ENCODE results near the gene KRTAP12-4.

Gene KRTAP12-4

GRCh38 chr21:44653656-44654575 lies 543 bp downstream of the KRTAP12-4 start:
- H3K79me2 ChIP-seq (ENCODE audit: low read length) = no peaks in the 10 kb centered on the region
- H3K27me3 ChIP-seq (ENCODE audit: low read depth, low read length) = no peaks in the 10 kb centered on the region
- TF ChIP-seq, protein P1, sequence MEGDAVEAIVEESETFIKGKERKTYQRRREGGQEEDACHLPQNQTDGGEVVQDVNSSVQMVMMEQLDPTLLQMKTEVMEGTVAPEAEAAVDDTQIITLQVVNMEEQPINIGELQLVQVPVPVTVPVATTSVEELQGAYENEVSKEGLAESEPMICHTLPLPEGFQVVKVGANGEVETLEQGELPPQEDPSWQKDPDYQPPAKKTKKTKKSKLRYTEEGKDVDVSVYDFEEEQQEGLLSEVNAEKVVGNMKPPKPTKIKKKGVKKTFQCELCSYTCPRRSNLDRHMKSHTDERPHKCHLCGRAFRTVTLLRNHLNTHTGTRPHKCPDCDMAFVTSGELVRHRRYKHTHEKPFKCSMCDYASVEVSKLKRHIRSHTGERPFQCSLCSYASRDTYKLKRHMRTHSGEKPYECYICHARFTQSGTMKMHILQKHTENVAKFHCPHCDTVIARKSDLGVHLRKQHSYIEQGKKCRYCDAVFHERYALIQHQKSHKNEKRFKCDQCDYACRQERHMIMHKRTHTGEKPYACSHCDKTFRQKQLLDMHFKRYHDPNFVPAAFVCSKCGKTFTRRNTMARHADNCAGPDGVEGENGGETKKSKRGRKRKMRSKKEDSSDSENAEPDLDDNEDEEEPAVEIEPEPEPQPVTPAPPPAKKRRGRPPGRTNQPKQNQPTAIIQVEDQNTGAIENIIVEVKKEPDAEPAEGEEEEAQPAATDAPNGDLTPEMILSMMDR (IDR thresholded peaks at IDR 0.05; ENCODE audit: low read depth, low read length) = no peak
- no peak for TF ChIP-seq EZH2phosphoT487 (IDR thresholded peaks at IDR 0.05; ENCODE audit: low read depth)
- H3K4me2 ChIP-seq (ENCODE audit: low read length) = no peak overlapping the region
- H2AFZ ChIP-seq (ENCODE audit: low read depth, low read length) = no peak overlapping the region
- no peaks in the 10 kb centered on the region for H3K36me3 ChIP-seq (replicated peaks; ENCODE audit: low read depth, low read length)
- H3K9me3 ChIP-seq (ENCODE audit: insufficient read depth, low read length) = no peaks in the 10 kb centered on the region
- no peaks in the 10 kb centered on the region for H3K4me1 ChIP-seq (ENCODE audit: low read length)
- H3K9ac ChIP-seq (ENCODE audit: low read length) = no peak overlapping the region
- no peak overlapping the region for H3K4me3 ChIP-seq (ENCODE audit: low read length)
- H4K20me1 ChIP-seq (ENCODE audit: insufficient read depth, low read length) = no peaks in the 10 kb centered on the region
- no peak overlapping the region for H3K27ac ChIP-seq (ENCODE audit: low read length)

- Histone ChIP-seq H3K4me2 (ENCODE audit: low read length) (no peak overlapping the region), H3K4me1 (ENCODE audit: low read length) (no peaks in the 10 kb centered on the region), H3K9me3 (ENCODE audit: insufficient read depth, low read length) (no peaks in the 10 kb centered on the region), H3K27ac (ENCODE audit: low read length) (no peak overlapping the region), H3K9ac (ENCODE audit: low read length) (no peak overlapping the region), H3K27me3 (ENCODE audit: low read depth, low read length) (no peaks in the 10 kb centered on the region), H3K79me2 (ENCODE audit: low read length) (no peaks in the 10 kb centered on the region), H4K20me1 (ENCODE audit: insufficient read depth, low read length) (no peaks in the 10 kb centered on the region), H3K4me3 (ENCODE audit: low read length) (no peak overlapping the region), H2AFZ (ENCODE audit: low read depth, low read length) (no peak overlapping the region), H3K36me3 (replicated peaks; ENCODE audit: low read depth, low read length) (no peaks in the 10 kb centered on the region)
- TF ChIP-seq, protein P1 (IDR thresholded peaks at IDR 0.05; ENCODE audit: low read depth, low read length) = no peak
- TF ChIP-seq EZH2phosphoT487 (IDR thresholded peaks at IDR 0.05; ENCODE audit: low read depth) = no peak
Observed at GRCh38 chr21:44653123-44653522, 1.3 kb downstream of the KRTAP12-4 start.

GRCh38 chr21:44650973-44651675 lies 3.3 kb downstream of the KRTAP12-4 start:
- Histone ChIP-seq H3K9me3 (ENCODE audit: insufficient read depth, low read length) (no peaks in the 10 kb centered on the region), H3K4me3 (ENCODE audit: low read length) (no peak overlapping the region), H3K4me2 (ENCODE audit: low read length) (no peak overlapping the region), H3K27me3 (ENCODE audit: low read depth, low read length) (no peaks in the 10 kb centered on the region), H2AFZ (ENCODE audit: low read depth, low read length) (no peak overlapping the region), H3K9ac (ENCODE audit: low read length) (no peak overlapping the region), H4K20me1 (ENCODE audit: insufficient read depth, low read length) (no peaks in the 10 kb centered on the region), H3K36me3 (replicated peaks; ENCODE audit: low read depth, low read length) (no peaks in the 10 kb centered on the region), H3K27ac (ENCODE audit: low read length) (no peak overlapping the region), H3K4me1 (ENCODE audit: low read length) (no peaks in the 10 kb centered on the region), H3K79me2 (ENCODE audit: low read length) (no peaks in the 10 kb centered on the region)
- TF ChIP-seq EZH2phosphoT487 (IDR thresholded peaks at IDR 0.05; ENCODE audit: low read depth) = no peak
- TF ChIP-seq, protein P1 (IDR thresholded peaks at IDR 0.05; ENCODE audit: low read depth, low read length) = no peak

DNA sequence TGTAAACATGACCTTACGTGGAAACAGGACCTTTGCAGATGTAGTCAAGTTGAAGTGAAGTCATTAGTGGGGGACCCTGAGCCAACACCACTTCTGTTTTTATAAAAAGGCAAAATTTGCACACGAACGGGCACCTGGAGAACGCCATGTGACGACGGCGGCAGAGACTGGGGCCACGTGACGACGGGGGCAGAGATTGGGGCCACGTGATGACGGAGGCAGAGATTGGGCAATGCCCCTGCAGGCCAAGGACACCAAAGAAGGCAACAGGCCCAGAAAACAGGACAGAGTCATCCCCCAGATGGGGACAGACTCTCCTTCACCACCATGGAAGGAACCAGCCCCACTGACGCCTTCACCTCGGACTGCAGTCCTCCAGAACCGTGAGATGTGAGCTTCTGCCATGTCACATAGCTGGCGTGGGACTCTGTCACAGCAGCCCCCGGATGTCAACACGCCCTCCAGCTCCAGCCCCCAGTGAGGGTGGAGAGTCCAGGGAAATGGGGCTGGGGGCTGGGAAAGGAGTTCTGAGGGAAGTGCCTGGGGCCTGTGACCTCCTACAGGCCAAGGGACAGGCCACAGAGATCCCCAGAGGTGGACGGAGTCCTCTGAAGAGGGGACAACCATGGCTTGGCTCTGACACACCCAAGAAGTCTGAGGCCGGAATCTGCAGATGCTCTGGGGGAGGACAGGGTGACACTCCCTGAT lies 4.0 kb downstream of the KRTAP12-4 start:
- H3K9me3 ChIP-seq (ENCODE audit: insufficient read depth, low read length) = no peaks in the 10 kb centered on the region
- H3K9ac ChIP-seq (ENCODE audit: low read length) = no peak overlapping the region
- H3K27ac ChIP-seq (ENCODE audit: low read length) = no peak overlapping the region
- H4K20me1 ChIP-seq (ENCODE audit: insufficient read depth, low read length) = no peaks in the 10 kb centered on the region
- TF ChIP-seq, protein P1 (IDR thresholded peaks at IDR 0.05; ENCODE audit: low read depth, low read length) = no peak
- TF ChIP-seq EZH2phosphoT487 (IDR thresholded peaks at IDR 0.05; ENCODE audit: low read depth) = no peak
- no peak overlapping the region for H3K4me2 ChIP-seq (ENCODE audit: low read length)
- H3K4me1 ChIP-seq (ENCODE audit: low read length) = no peaks in the 10 kb centered on the region
- no peak overlapping the region for H3K4me3 ChIP-seq (ENCODE audit: low read length)
- no peaks in the 10 kb centered on the region for H3K27me3 ChIP-seq (ENCODE audit: low read depth, low read length)
- H3K36me3 ChIP-seq (replicated peaks; ENCODE audit: low read depth, low read length) = no peaks in the 10 kb centered on the region
- H2AFZ ChIP-seq (ENCODE audit: low read depth, low read length) = no peak overlapping the region
- no peaks in the 10 kb centered on the region for H3K79me2 ChIP-seq (ENCODE audit: low read length)

Measured in OCI-LY3 (cell line).